ENCODE results near the gene LCT. TPM values are rescaled to one million over a fixed set of nuclear protein-coding genes. Genes with fewer than 3 reads are reported as not detected.

Gene LCT
- total RNA-seq, 1 experiment from 2014 or later, result not detected

- no peaks in the 10 kb centered on the region for H3K79me2 ChIP-seq (ENCODE audit: low read depth)
- POLR2A ChIA-PET (ENCODE audit: unreplicated experiment), result no interaction called here
- no peak overlapping the region for H3K4me2 ChIP-seq
- no peaks in the 10 kb centered on the region for H3K36me3 ChIP-seq (ENCODE audit: low read depth)
- DNase-seq, result no peak
- no peaks in the 10 kb centered on the region for H3F3A ChIP-seq (ENCODE audit: insufficient read depth, low read depth)
- peaks cover 5% of the 10 kb centered on the region; the same call in 1 of the 2 replicates for H3K27me3 ChIP-seq (ENCODE audit: insufficient read depth, low read depth)
- no peak overlapping the region for H2AFZ ChIP-seq
- TF ChIP-seq CTCF (conservative IDR thresholded peaks at IDR 0.05) (no peak), EZH2 (IDR thresholded peaks at IDR 0.05; ENCODE audit: low read depth) (no peak)
- no TSS peak for BruUV-seq (replicated peaks)
- H3K9me3 ChIP-seq (ENCODE audit: insufficient read depth, low read depth), result no peaks in the 10 kb centered on the region
- H3K9me2 ChIP-seq (ENCODE audit: insufficient read depth), result no peaks in the 10 kb centered on the region
- H4K20me1 ChIP-seq (ENCODE audit: insufficient read depth), result no peaks in the 10 kb centered on the region
- no peaks in the 10 kb centered on the region for H3K4me1 ChIP-seq (replicated peaks; ENCODE audit: insufficient read depth)
- intact Hi-C loops (cut with micrococcal nuclease; ENCODE audit: unreplicated experiment), result no loop called here
- no peak overlapping the region for H3K4me3 ChIP-seq
- CTCF ChIA-PET, result no interaction called here
- no peak overlapping the region for H3K27ac ChIP-seq
These were observed 7.4 kb downstream of the LCT start for GRCh38 chr2:135829378-135830135.

GRCh38 chr2:135826544-135826943, 10.4 kb downstream of the LCT start:
- Histone ChIP-seq H3K27ac (no peak overlapping the region), H3K36me3 (ENCODE audit: low read depth) (no peaks in the 10 kb centered on the region), H3K4me3 (no peak overlapping the region), H3K4me1 (replicated peaks; ENCODE audit: insufficient read depth) (no peaks in the 10 kb centered on the region), H3F3A (ENCODE audit: insufficient read depth, low read depth) (no peaks in the 10 kb centered on the region), H3K27me3 (ENCODE audit: insufficient read depth, low read depth) (peaks cover 23% of the 10 kb centered on the region), H3K79me2 (ENCODE audit: low read depth) (no peaks in the 10 kb centered on the region), H2AFZ (no peak overlapping the region), H3K4me2 (no peak overlapping the region), H4K20me1 (ENCODE audit: insufficient read depth) (no peaks in the 10 kb centered on the region), H3K9me2 (ENCODE audit: insufficient read depth) (no peaks in the 10 kb centered on the region), H3K9me3 (ENCODE audit: insufficient read depth, low read depth) (no peaks in the 10 kb centered on the region; the same call in 1 of the 2 replicates)
- CTCF ChIA-PET, result interaction anchor here (0.6 kb wide), 1 partner anchor 1399 kb away, joined by 3 read pairs; no protein-coding TSS in a partner anchor
- intact Hi-C loops (cut with micrococcal nuclease; ENCODE audit: unreplicated experiment), result no loop called here
- BruUV-seq (replicated peaks), result no TSS peak
- DNase-seq, result no peak
- no peak for TF ChIP-seq CTCF (conservative IDR thresholded peaks at IDR 0.05)
- no peak for TF ChIP-seq EZH2 (IDR thresholded peaks at IDR 0.05; ENCODE audit: low read depth)
- POLR2A ChIA-PET (ENCODE audit: unreplicated experiment), result no interaction called here

GRCh38 chr2:135825550-135826176, 11.3 kb downstream of the LCT start:
- no peak for TF ChIP-seq EZH2 (IDR thresholded peaks at IDR 0.05; ENCODE audit: low read depth)
- TF ChIP-seq CTCF (conservative IDR thresholded peaks at IDR 0.05), result no peak
- Histone ChIP-seq H3K36me3 (ENCODE audit: low read depth) (no peaks in the 10 kb centered on the region), H3K4me3 (no peak overlapping the region), H2AFZ (no peak overlapping the region), H3K4me1 (replicated peaks; ENCODE audit: insufficient read depth) (no peaks in the 10 kb centered on the region), H4K20me1 (ENCODE audit: insufficient read depth) (no peaks in the 10 kb centered on the region), H3K9me2 (ENCODE audit: insufficient read depth) (no peaks in the 10 kb centered on the region), H3K27ac (no peak overlapping the region), H3K27me3 (ENCODE audit: insufficient read depth, low read depth) (peaks cover 31% of the 10 kb centered on the region), H3F3A (ENCODE audit: insufficient read depth, low read depth) (no peaks in the 10 kb centered on the region), H3K79me2 (ENCODE audit: low read depth) (no peaks in the 10 kb centered on the region), H3K9me3 (ENCODE audit: insufficient read depth, low read depth) (no peaks in the 10 kb centered on the region; the same call in 1 of the 2 replicates), H3K4me2 (no peak overlapping the region)
- no peak for DNase-seq
- POLR2A ChIA-PET (ENCODE audit: unreplicated experiment), result no interaction called here
- intact Hi-C loops (cut with micrococcal nuclease; ENCODE audit: unreplicated experiment), result no loop called here
- no TSS peak for BruUV-seq (replicated peaks)
- CTCF ChIA-PET, result no interaction called here

Data from PC-9 (cell line).